ENCODE measurements around the gene RIMS3. TPM values are rescaled to one million over a fixed set of nuclear protein-coding genes. Genes with fewer than 3 reads are reported as not detected.

Gene RIMS3
- total and polyA plus RNA-seq, 5 donors from 2014 or later, result 1.0 to 3.8 (median 1.9) TPM

DNA sequence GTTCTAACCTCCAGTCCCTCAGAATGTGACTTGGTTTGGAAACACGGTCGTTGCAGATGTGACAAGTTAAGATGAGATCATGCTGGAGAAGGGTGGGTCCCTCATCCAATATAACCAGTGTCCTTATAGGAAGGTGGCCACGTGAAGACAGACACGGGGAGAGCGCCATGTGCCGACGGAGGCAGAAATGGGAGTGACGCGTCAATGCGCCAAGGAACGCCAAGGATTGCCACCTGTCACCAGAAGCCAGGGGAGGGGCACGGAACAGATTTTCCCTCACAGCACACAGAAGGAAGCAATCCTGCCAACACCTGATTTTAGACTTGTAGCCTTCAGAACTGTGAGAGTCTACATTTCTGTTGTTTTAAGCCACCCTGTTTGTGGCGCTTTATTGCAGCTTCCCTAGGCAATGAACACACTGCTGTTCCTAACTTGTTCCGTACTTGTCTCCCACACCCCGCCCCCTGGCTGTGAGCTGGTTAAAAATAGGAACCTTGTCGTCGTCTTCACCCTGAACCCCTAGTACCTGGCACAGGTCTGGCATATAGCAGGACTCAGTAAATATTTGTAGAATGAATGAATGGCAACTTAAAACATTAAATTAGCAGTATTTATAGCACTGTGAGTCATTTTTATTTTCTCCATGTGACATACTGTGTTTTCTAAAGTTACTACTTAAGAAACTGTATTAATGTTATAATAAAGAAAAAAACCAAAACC is 14.2 kb downstream of the RIMS3 start:
- no peak overlapping the region for H3K4me3 Mint-ChIP-seq
- no peaks in the 10 kb centered on the region for H3K27me3 Mint-ChIP-seq
- no peak overlapping the region for H3K27ac Mint-ChIP-seq
- H3K4me1 Mint-ChIP-seq, result peaks cover 0 to 5% (median 2%) of the 10 kb centered on the region in 4 donors
- Histone ChIP-seq H3K4me1 (ENCODE audit: control insufficient read depth, insufficient read depth, low read length, poor library complexity, severe bottlenecking) (no peaks in the 10 kb centered on the region), H3K27ac (ENCODE audit: insufficient read depth, low read length, poor library complexity, severe bottlenecking) (no peak overlapping the region), H3K36me3 (ENCODE audit: control insufficient read depth, insufficient read depth, low read length) (no peaks in the 10 kb centered on the region), H3K4me3 (ENCODE audit: low read depth, low read length) (no peak overlapping the region), H3K9me3 (ENCODE audit: control insufficient read depth in 2 of 2, low read length in 2 of 2) (no peaks in the 10 kb centered on the region), H3K27me3 (ENCODE audit: control insufficient read depth, insufficient read depth, low read length) (no peaks in the 10 kb centered on the region)
- ATAC-seq (ENCODE audit: low read depth in 2 of 2) (no peak), DNase-seq (no peak)
- H3K36me3 Mint-ChIP-seq, result no peaks in the 10 kb centered on the region
- no peaks in the 10 kb centered on the region for H3K9me3 Mint-ChIP-seq

DNA sequence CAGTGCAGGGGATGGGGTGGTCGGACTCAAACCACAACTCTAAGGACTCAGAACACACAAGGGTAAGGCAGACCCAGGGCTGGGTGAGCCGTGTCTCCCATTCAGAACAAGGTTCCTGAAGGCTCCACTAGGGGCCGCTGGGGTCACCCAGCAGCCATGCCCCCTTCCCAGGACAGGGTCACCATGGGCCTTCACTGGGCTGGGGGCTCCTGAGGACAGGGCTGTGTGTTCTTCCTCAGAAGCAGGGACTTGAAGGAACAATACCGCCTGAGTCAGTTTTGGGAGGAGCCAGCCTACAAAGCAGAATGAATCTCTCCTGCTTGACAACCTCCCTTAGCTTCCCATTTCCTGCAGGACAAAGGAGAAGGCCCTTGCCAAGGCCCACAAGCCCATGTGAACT is 15.4 kb downstream of the RIMS3 start:
- no peaks in the 10 kb centered on the region for H3K27me3 ChIP-seq (ENCODE audit: control insufficient read depth, insufficient read depth, low read length)
- Mint-ChIP-seq H3K27me3 (no peaks in the 10 kb centered on the region), H3K4me3 (no peak overlapping the region), H3K4me1 (peaks cover 0 to 5% (median 2%) of the 10 kb centered on the region in 4 donors), H3K27ac (no peak overlapping the region), H3K36me3 (no peaks in the 10 kb centered on the region), H3K9me3 (no peaks in the 10 kb centered on the region)
- no peak for ATAC-seq (ENCODE audit: low read depth in 2 of 2)
- H3K4me1 ChIP-seq (ENCODE audit: control insufficient read depth, insufficient read depth, low read length, poor library complexity, severe bottlenecking), result no peaks in the 10 kb centered on the region
- no peaks in the 10 kb centered on the region for H3K36me3 ChIP-seq (ENCODE audit: control insufficient read depth, insufficient read depth, low read length)
- H3K9me3 ChIP-seq (ENCODE audit: control insufficient read depth in 2 of 2, low read length in 2 of 2), result no peaks in the 10 kb centered on the region
- DNase-seq, result no peak
- no peak overlapping the region for H3K4me3 ChIP-seq (ENCODE audit: low read depth, low read length)
- H3K27ac ChIP-seq (ENCODE audit: insufficient read depth, low read length, poor library complexity, severe bottlenecking), result no peak overlapping the region

DNA sequence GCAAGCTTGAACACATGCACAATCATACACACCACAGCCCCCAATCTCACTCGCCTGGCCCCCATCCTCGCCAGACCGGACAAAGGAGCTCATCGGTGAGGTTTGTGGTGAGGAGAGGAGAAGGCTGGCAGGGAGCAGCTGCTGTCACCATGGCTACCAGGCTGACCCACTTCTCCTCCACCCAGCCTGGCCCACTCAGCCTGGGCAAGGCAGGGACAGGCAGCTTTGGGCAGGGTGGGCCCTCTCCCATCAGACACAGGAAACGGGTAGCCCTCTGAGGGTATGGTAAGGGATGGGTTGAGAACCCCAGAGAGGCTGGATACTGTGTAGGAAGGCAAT is 15.9 kb downstream of the RIMS3 start:
- DNase-seq (no peak), ATAC-seq (ENCODE audit: low read depth in 2 of 2) (no peak)
- Mint-ChIP-seq H3K4me3 (no peak overlapping the region), H3K36me3 (no peaks in the 10 kb centered on the region), H3K27ac (no peak overlapping the region), H3K9me3 (no peaks in the 10 kb centered on the region), H3K4me1 (peaks cover 0 to 4% (median 2%) of the 10 kb centered on the region in 4 donors), H3K27me3 (no peaks in the 10 kb centered on the region)
- Histone ChIP-seq H3K27me3 (ENCODE audit: control insufficient read depth, insufficient read depth, low read length) (no peaks in the 10 kb centered on the region), H3K27ac (ENCODE audit: insufficient read depth, low read length, poor library complexity, severe bottlenecking) (no peak overlapping the region), H3K9me3 (ENCODE audit: control insufficient read depth in 2 of 2, low read length in 2 of 2) (no peaks in the 10 kb centered on the region), H3K36me3 (ENCODE audit: control insufficient read depth, insufficient read depth, low read length) (no peaks in the 10 kb centered on the region), H3K4me1 (ENCODE audit: control insufficient read depth, insufficient read depth, low read length, poor library complexity, severe bottlenecking) (no peaks in the 10 kb centered on the region), H3K4me3 (ENCODE audit: low read depth, low read length) (no peak overlapping the region)

DNA sequence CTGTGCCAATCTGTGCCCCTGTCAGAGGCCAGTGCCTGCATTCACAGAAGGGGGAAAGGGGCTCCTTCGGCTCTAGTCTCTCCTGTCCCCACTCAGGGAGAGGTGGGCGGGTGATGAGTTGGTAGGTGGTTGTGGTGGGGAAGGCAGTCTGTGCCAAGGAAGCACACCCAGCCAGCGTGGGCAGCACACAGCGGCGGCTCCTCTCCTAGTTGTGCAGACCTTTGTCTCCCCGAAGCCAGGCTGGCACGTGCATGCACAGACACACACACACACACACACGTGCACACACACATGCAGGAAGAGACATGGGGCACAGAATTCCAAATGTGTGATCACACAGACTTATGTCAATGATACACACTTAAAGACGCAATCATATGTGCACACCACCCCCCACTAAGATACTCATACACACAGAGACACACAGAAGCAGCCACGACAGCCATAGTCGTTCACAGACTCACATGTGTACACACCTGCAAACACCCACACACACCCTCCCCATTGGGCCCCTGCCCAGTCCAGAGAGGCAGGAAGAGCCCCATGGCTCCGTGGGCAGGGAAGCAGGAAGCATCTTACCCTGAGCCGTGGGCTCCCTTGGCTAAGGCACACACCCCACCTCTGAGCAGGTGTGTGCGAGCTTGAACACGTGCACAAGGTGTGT is 16.4 kb downstream of the RIMS3 start:
- no peak overlapping the region for H3K27ac Mint-ChIP-seq
- H3K27me3 Mint-ChIP-seq, result no peaks in the 10 kb centered on the region
- Histone ChIP-seq H3K36me3 (ENCODE audit: control insufficient read depth, insufficient read depth, low read length) (no peaks in the 10 kb centered on the region), H3K4me1 (ENCODE audit: control insufficient read depth, insufficient read depth, low read length, poor library complexity, severe bottlenecking) (no peaks in the 10 kb centered on the region), H3K4me3 (ENCODE audit: low read depth, low read length) (no peak overlapping the region), H3K9me3 (ENCODE audit: control insufficient read depth in 2 of 2, low read length in 2 of 2) (no peaks in the 10 kb centered on the region), H3K27ac (ENCODE audit: insufficient read depth, low read length, poor library complexity, severe bottlenecking) (no peak overlapping the region), H3K27me3 (ENCODE audit: control insufficient read depth, insufficient read depth, low read length) (no peaks in the 10 kb centered on the region)
- no peaks in the 10 kb centered on the region for H3K9me3 Mint-ChIP-seq
- DNase-seq (no peak), ATAC-seq (ENCODE audit: low read depth in 2 of 2) (no peak)
- H3K36me3 Mint-ChIP-seq, result no peaks in the 10 kb centered on the region
- peaks cover 0 to 4% (median 2%) of the 10 kb centered on the region in 4 donors for H3K4me1 Mint-ChIP-seq
- no peak overlapping the region for H3K4me3 Mint-ChIP-seq

DNA sequence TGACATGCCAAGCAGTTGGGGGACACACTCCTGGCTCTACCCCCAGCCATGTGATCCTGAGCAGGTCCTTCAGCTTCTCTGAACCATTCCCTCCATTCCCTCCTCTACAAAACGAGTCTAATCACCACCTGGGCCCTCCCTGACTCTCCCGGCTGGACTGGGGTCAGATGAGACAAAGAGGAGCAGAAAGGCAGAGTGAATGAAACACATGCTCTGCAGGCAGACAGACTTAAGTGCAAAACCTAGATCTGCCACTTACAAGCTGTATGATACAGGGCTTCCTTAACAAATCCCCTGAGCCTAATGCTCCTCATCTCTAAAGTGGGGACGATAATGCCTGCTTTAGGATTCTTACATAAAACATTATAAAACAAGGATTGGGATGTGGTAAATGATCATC is 17.3 kb downstream of the RIMS3 start:
- H3K4me3 ChIP-seq (ENCODE audit: low read depth, low read length), result no peak overlapping the region
- H3K9me3 ChIP-seq (ENCODE audit: control insufficient read depth in 2 of 2, low read length in 2 of 2), result no peaks in the 10 kb centered on the region
- DNase-seq (no peak), ATAC-seq (ENCODE audit: low read depth in 2 of 2) (no peak)
- Mint-ChIP-seq H3K36me3 (no peaks in the 10 kb centered on the region), H3K27ac (no peak overlapping the region), H3K4me1 (peaks cover 0 to 4% (median 2%) of the 10 kb centered on the region in 4 donors), H3K27me3 (no peaks in the 10 kb centered on the region), H3K4me3 (no peak overlapping the region), H3K9me3 (no peaks in the 10 kb centered on the region)
- H3K36me3 ChIP-seq (ENCODE audit: control insufficient read depth, insufficient read depth, low read length), result no peaks in the 10 kb centered on the region
- no peak overlapping the region for H3K27ac ChIP-seq (ENCODE audit: insufficient read depth, low read length, poor library complexity, severe bottlenecking)
- no peaks in the 10 kb centered on the region for H3K4me1 ChIP-seq (ENCODE audit: control insufficient read depth, insufficient read depth, low read length, poor library complexity, severe bottlenecking)
- no peaks in the 10 kb centered on the region for H3K27me3 ChIP-seq (ENCODE audit: control insufficient read depth, insufficient read depth, low read length)

DNA sequence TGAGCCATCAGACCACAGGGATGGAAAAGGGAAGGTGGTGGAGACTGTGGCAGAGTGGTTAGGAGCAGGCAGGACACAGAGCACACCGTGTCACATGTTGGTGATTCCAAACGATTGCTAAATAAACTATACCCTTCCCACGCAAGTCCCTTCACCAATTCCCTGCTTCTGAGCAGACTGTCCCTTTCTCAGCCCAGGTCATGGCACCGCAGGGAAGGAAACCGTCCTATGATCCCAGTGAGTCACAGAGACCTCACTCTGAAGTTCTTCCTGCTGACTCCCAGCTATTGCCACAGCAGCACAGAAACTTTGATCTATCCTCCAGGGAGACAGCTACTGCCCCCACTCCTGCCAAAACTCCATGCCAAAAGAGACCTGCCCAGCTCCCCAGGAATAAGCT is 19.2 kb downstream of the RIMS3 start:
- H3K4me1 Mint-ChIP-seq, result peaks cover 0 to 4% (median 2%) of the 10 kb centered on the region in 4 donors
- no peak overlapping the region for H3K4me3 Mint-ChIP-seq
- no peak for ATAC-seq (ENCODE audit: low read depth in 2 of 2)
- Histone ChIP-seq H3K4me3 (ENCODE audit: low read depth, low read length) (no peak overlapping the region), H3K27ac (ENCODE audit: insufficient read depth, low read length, poor library complexity, severe bottlenecking) (no peak overlapping the region), H3K9me3 (ENCODE audit: control insufficient read depth in 2 of 2, low read length in 2 of 2) (no peaks in the 10 kb centered on the region), H3K27me3 (ENCODE audit: control insufficient read depth, insufficient read depth, low read length) (no peaks in the 10 kb centered on the region), H3K4me1 (ENCODE audit: control insufficient read depth, insufficient read depth, low read length, poor library complexity, severe bottlenecking) (no peaks in the 10 kb centered on the region), H3K36me3 (ENCODE audit: control insufficient read depth, insufficient read depth, low read length) (no peaks in the 10 kb centered on the region)
- no peaks in the 10 kb centered on the region for H3K9me3 Mint-ChIP-seq
- H3K36me3 Mint-ChIP-seq, result no peaks in the 10 kb centered on the region
- no peak overlapping the region for H3K27ac Mint-ChIP-seq
- no peak for DNase-seq
- no peaks in the 10 kb centered on the region for H3K27me3 Mint-ChIP-seq

DNA sequence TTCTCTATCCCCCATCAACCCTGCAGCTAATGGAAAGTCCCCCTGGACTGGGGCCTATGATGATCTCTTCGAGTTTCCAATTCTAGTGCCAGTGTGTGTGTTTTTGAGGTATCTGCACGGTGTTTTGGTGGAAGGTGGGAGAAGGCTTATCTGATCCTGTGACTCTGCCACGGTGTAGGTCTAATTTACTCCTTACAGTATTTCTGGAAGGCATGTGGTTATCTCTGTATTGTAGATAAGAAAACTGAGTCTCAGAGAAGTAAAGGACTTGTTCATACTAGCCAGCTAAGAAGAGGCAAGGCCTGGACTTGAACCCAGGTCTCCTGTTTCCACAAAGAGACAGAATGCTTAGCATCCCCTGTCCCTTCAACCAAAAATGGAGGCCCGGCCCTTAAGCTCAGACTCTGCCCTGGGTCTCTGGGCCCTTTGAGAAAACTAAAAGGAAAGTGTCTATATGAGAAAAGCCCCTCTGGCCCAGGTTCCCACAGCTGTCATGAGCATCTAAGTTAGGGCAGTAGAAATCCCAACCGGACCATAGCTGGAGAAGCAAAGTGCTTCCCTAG is 20.3 kb downstream of the RIMS3 start:
- Mint-ChIP-seq H3K27me3 (peaks cover 1% of the 10 kb centered on the region), H3K4me1 (peaks cover 0 to 8% (median 2%) of the 10 kb centered on the region in 4 donors), H3K9me3 (no peaks in the 10 kb centered on the region), H3K4me3 (no peak overlapping the region), H3K27ac (no peak overlapping the region), H3K36me3 (no peaks in the 10 kb centered on the region)
- Histone ChIP-seq H3K9me3 (ENCODE audit: control insufficient read depth in 2 of 2, low read length in 2 of 2) (no peaks in the 10 kb centered on the region), H3K4me1 (ENCODE audit: control insufficient read depth, insufficient read depth, low read length, poor library complexity, severe bottlenecking) (no peaks in the 10 kb centered on the region), H3K27me3 (ENCODE audit: control insufficient read depth, insufficient read depth, low read length) (no peaks in the 10 kb centered on the region), H3K27ac (ENCODE audit: insufficient read depth, low read length, poor library complexity, severe bottlenecking) (no peak overlapping the region), H3K36me3 (ENCODE audit: control insufficient read depth, insufficient read depth, low read length) (no peaks in the 10 kb centered on the region), H3K4me3 (ENCODE audit: low read depth, low read length) (no peak overlapping the region)
- no peak for ATAC-seq (ENCODE audit: low read depth in 2 of 2)
- DNase-seq, result no peak

Measured in CD4-positive, CD25-positive, alpha-beta regulatory T cell (primary cell).